ENCODE results near the gene KRT28.

The KRT28 gene

DNA sequence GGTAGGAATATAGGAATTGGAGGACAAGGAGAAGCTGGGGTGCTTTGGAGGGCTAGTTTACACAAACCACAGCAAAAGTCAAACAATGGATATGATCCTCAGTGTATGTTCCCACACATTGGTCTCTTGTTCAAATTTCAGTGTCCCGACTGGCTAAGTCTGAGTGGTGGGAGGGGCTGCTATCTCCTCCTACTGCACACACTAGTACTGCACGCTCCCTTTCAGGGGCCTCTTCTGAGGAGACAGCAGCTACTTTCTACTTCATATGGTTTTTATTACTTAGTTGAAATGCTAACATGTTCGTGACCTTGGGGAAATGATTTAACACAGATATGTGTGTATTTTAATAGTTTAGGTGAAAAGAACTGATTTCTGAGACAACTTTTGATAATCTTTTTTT lies 41.5 kb upstream of the KRT28 start:
- no peak overlapping the region for H3K4me3 ChIP-seq (ENCODE audit: low read depth, low read length)
- no peaks in the 10 kb centered on the region for H3K27me3 ChIP-seq (replicated peaks)
- no peak for DNase-seq
- no peak overlapping the region for H3K27ac ChIP-seq
- TF ChIP-seq, protein P1, sequence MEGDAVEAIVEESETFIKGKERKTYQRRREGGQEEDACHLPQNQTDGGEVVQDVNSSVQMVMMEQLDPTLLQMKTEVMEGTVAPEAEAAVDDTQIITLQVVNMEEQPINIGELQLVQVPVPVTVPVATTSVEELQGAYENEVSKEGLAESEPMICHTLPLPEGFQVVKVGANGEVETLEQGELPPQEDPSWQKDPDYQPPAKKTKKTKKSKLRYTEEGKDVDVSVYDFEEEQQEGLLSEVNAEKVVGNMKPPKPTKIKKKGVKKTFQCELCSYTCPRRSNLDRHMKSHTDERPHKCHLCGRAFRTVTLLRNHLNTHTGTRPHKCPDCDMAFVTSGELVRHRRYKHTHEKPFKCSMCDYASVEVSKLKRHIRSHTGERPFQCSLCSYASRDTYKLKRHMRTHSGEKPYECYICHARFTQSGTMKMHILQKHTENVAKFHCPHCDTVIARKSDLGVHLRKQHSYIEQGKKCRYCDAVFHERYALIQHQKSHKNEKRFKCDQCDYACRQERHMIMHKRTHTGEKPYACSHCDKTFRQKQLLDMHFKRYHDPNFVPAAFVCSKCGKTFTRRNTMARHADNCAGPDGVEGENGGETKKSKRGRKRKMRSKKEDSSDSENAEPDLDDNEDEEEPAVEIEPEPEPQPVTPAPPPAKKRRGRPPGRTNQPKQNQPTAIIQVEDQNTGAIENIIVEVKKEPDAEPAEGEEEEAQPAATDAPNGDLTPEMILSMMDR (IDR thresholded peaks at IDR 0.05; ENCODE audit: low read depth, low read length, missing control alignments) = no peak
- H3K36me3 ChIP-seq (replicated peaks) = no peaks in the 10 kb centered on the region
- in situ Hi-C loops (cut with HindIII; ENCODE audit: low pct_ligation_motif_present, low sequenced_read_pairs) = no loop called here

DNA sequence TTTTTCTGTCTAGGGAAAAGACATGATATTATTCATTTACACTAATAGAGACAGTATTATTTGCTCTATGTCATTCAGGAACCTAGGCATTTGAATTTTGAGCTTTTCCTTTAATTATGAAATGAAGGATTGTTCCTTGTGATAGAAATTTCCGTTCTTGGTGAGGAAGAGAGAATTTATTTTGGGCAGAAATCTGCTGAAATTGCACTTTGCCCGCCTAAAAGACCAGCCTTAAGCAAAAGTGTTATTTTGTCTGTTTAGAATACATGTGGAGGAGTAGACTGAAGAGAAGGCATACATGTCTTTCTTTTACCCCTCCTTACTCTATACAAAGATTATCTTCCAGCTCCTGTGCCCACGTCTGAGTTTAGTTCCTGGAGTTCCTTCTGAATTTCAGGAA lies 39.4 kb upstream of the KRT28 start:
- H3K27me3 ChIP-seq (replicated peaks) = no peaks in the 10 kb centered on the region
- no peak for DNase-seq
- H3K27ac ChIP-seq = no peak overlapping the region
- H3K4me3 ChIP-seq (ENCODE audit: low read depth, low read length) = no peak overlapping the region
- in situ Hi-C loops (cut with HindIII; ENCODE audit: low pct_ligation_motif_present, low sequenced_read_pairs) = no loop called here
- peaks cover 4% of the 10 kb centered on the region for H3K36me3 ChIP-seq (replicated peaks)
- TF ChIP-seq, protein P1 (IDR thresholded peaks at IDR 0.05; ENCODE audit: low read depth, low read length, missing control alignments) = no peak

DNA sequence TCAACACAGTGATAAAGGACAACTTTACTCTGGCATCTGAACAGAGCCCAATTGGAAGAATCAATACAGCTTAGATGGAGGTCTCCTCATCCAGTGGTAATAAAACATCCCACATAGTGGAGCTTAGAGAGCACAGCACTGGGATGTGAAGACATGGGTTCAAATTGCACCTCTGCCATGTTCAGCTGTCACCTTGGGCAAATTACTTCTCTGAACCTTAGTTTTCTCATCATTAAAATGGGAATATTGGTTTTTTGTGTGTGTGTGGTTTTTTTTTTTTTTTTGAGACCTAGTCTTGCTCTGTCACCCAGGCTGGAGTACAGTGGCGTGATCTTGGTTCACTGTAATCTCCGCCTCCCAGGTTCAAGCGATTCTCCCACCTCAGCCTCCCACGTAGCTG lies 36.3 kb upstream of the KRT28 start:
- Histone ChIP-seq H3K4me3 (ENCODE audit: low read depth, low read length) (no peak overlapping the region), H3K27me3 (replicated peaks) (no peaks in the 10 kb centered on the region), H3K27ac (no peak overlapping the region), H3K36me3 (replicated peaks) (peaks cover 4% of the 10 kb centered on the region)
- no peak for DNase-seq
- in situ Hi-C loops (cut with HindIII; ENCODE audit: low pct_ligation_motif_present, low sequenced_read_pairs) = no loop called here
- TF ChIP-seq, protein P1 (IDR thresholded peaks at IDR 0.05; ENCODE audit: low read depth, low read length, missing control alignments) = no peak

DNA sequence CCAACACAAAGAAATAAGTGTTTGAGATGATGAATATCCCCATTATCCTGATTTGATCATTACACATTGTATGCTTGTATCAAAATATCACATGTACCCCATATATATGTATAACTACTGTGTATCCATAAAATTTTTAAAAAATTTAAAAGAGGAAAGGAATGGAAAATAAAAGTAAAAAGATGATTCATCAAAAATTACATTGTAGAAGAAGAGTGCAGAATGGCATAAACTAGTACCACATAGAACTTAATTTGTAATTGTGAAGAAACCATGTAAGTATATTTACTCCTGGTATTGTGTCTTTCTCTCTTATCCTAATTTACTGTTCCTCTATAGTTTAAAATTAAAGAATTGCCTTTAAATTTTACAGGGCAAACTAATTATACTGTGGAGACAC lies 34.1 kb upstream of the KRT28 start:
- DNase-seq = no peak
- no peaks in the 10 kb centered on the region for H3K27me3 ChIP-seq (replicated peaks)
- in situ Hi-C loops (cut with HindIII; ENCODE audit: low pct_ligation_motif_present, low sequenced_read_pairs) = no loop called here
- peaks cover 4% of the 10 kb centered on the region for H3K36me3 ChIP-seq (replicated peaks)
- no peak overlapping the region for H3K27ac ChIP-seq
- H3K4me3 ChIP-seq (ENCODE audit: low read depth, low read length) = no peak overlapping the region
- TF ChIP-seq, protein P1 (IDR thresholded peaks at IDR 0.05; ENCODE audit: low read depth, low read length, missing control alignments) = no peak

DNA sequence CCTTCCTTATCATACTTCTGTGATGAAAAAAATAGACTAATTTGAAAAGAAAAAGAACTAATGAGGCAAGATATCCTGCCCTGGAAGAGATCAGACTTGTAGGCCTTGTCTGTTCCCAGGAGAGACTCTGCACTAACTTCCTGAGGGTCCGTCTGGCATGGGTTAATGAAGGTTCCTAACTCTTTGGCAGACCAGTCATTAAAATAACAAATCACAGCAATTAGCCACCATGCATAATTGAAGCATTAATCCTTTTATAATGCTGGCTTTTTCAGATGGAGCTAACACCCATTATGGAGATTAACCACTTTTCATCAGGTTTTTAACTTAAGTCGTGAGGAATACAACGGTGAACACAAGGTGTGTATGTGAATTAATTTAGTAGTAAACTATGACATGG lies 33.1 kb upstream of the KRT28 start:
- Histone ChIP-seq H3K36me3 (replicated peaks) (peaks cover 4% of the 10 kb centered on the region), H3K4me3 (ENCODE audit: low read depth, low read length) (no peak overlapping the region)
- in situ Hi-C loops (cut with HindIII; ENCODE audit: low pct_ligation_motif_present, low sequenced_read_pairs) = no loop called here

More for the DNA sequence above, 33.1 kb upstream of the KRT28 start:
- H3K27me3 ChIP-seq (replicated peaks) = no peaks in the 10 kb centered on the region
- no peak overlapping the region for H3K27ac ChIP-seq
- TF ChIP-seq, protein P1 (IDR thresholded peaks at IDR 0.05; ENCODE audit: low read depth, low read length, missing control alignments) = no peak
- DNase-seq = no peak
